ENCODE measurements around the gene CMSS1. TPM values are rescaled to one million over a fixed set of nuclear protein-coding genes. Genes with fewer than 3 reads are reported as not detected.

Gene CMSS1
- total and polyA plus RNA-seq, 2 of the 13 experiments (the other 11 are each of a cell fraction or from before 2014, with no cell fraction given) = 6.4 to 48.7 TPM

- intact Hi-C loops (cut with micrococcal nuclease; ENCODE audit: unreplicated experiment) (no loop called here), in situ Hi-C loops (cut with HindIII; ENCODE audit: extremely low pct_ligation_motif_present, low pct_unique_long_range_greater_than_20kb) (no loop called here)
- CTCF ChIA-PET (ENCODE audit: low intra/inter-chr PET ratio, low total read pairs) = no interaction called here
Measured at GRCh38 chr3:100120693-100121092, 303.0 kb downstream of the CMSS1 start.

More at GRCh38 chr3:100120693-100121092, 303.0 kb downstream of the CMSS1 start:
- Histone ChIP-seq H3K4me2 (ENCODE audit: low read depth, low read length) (no peak overlapping the region), H3K27me3 (ENCODE audit: control insufficient read depth in 1 of 2, insufficient read depth in 2 of 2, low read length in 2 of 2) (no peaks in the 10 kb centered on the region), H3K4me1 (ENCODE audit: insufficient read depth, low read length) (no peaks in the 10 kb centered on the region; the same call in 1 of the 2 replicates), H3K9ac (ENCODE audit: insufficient read depth, low read depth, low read length) (no peak overlapping the region), H3K27ac (ENCODE audit: extremely low read length, insufficient read depth, low read length) (no peak overlapping the region), H2AFZ (ENCODE audit: low read length) (no peak overlapping the region), H3K9me3 (ENCODE audit: low read length) (no peaks in the 10 kb centered on the region), H4K20me1 (ENCODE audit: insufficient read depth, low read length) (no peaks in the 10 kb centered on the region), H3K4me3 (replicated peaks in 1 of 3; ENCODE audit: insufficient read depth in 1 of 3, low read depth in 2 of 3, low read length in 3 of 3) (no peak overlapping the region), H3K79me2 (ENCODE audit: insufficient read depth, low read length) (no peaks in the 10 kb centered on the region), H3K36me3 (replicated peaks in 1 of 2; ENCODE audit: control insufficient read depth in 1 of 2, insufficient read depth in 2 of 2, low read length in 2 of 2) (no peaks in the 10 kb centered on the region)
- 98% methylated on average over 5 of the region's 5 CpGs for WGBS (ENCODE audit: low lambda C conversion rate)
- ATAC-seq = no peak
- no TSS peak for BruUV-seq (replicated peaks)
- TF ChIP-seq CEBPG (CRISPR knock-in tag; IDR thresholded peaks at IDR 0.05) = no peak
- TF ChIP-seq CTCF (CRISPR knock-in tag; IDR thresholded peaks at IDR 0.05) = no peak
- no peak for TF ChIP-seq ZNF775 (CRISPR knock-in tag; IDR thresholded peaks at IDR 0.05; ENCODE audit: borderline replicate concordance)
- no peak for TF ChIP-seq RCOR2 (CRISPR knock-in tag; IDR thresholded peaks at IDR 0.05)
- TF ChIP-seq KDM2A (CRISPR knock-in tag; IDR thresholded peaks at IDR 0.05; ENCODE audit: borderline replicate concordance, low read depth) = no peak
- no peak for TF ChIP-seq PTBP1 (IDR thresholded peaks at IDR 0.05; ENCODE audit: low read depth, low read length, poor library complexity, severe bottlenecking)
- no peak for TF ChIP-seq PHF20 (CRISPR knock-in tag; IDR thresholded peaks at IDR 0.05)
- no peak for TF ChIP-seq ZNF83 (CRISPR knock-in tag; IDR thresholded peaks at IDR 0.05; ENCODE audit: borderline replicate concordance)
- TF ChIP-seq TFE3 (CRISPR knock-in tag; IDR thresholded peaks at IDR 0.05) = no peak
- no peak for TF ChIP-seq MATR3 (CRISPR knock-in tag; IDR thresholded peaks at IDR 0.05)
- TF ChIP-seq KAT8 (CRISPR knock-in tag; IDR thresholded peaks at IDR 0.05) = no peak
- no peak for TF ChIP-seq ZNF607 (CRISPR knock-in tag; IDR thresholded peaks at IDR 0.05; ENCODE audit: borderline replicate concordance)
- TF ChIP-seq ZNF281 (CRISPR knock-in tag; IDR thresholded peaks at IDR 0.05; ENCODE audit: borderline replicate concordance) = no peak
- TF ChIP-seq ZNF441 (CRISPR knock-in tag; IDR thresholded peaks at IDR 0.05; ENCODE audit: borderline replicate concordance) = no peak
- no peak for TF ChIP-seq FOXK1 (CRISPR knock-in tag; IDR thresholded peaks at IDR 0.05; ENCODE audit: borderline replicate concordance, low read depth)
- TF ChIP-seq RAD21 (CRISPR knock-in tag; IDR thresholded peaks at IDR 0.05) = no peak
- no peak for TF ChIP-seq POLR2G (IDR thresholded peaks at IDR 0.05; ENCODE audit: low read depth, low read length)
- TF ChIP-seq ZIK1 (CRISPR knock-in tag; IDR thresholded peaks at IDR 0.05; ENCODE audit: borderline replicate concordance, low read depth) = no peak
- FAIRE-seq = no peak
- DNase-seq (ENCODE audit: low spot score) = no peak
- POLR2A ChIA-PET = no interaction called here

Data from HepG2 (cell line).